Measurements from ENCODE around the gene BRD2.
"Not testable (repeated sequence)": the region's sequence is repeated elsewhere in the genome, so short reads cannot be mapped to it uniquely, and the experiment has no call there.

The BRD2 gene

GRCh38 chr6:32968093-32968866 is at the start of gene BRD2:
Gene BRD2 (plus strand): TSS chr6:32968594. CDS start chr6:32972899, 4,305 bp downstream.
- DNase-seq, result peak; percentile 92 to 96

DNA sequence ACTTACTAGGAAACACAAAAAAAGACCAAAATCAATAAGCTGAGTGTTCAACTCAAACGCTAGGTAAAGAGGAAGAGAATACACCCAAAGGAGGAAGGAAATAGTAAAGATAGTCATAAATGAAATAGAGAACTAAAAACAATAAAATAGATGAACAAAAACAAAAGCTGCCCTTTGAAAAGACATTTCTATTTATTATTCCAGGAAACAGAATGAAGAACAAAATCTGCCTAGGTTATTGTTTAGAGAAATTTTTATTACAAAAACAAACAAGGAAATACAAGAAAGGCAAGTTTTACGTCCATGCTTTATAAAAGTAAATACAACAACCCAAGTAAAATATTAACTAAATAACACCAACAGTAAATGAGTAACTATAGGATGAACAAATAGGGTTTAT is 47.7 kb upstream of the BRD2 start:
- no peak for DNase-seq

GRCh38 chr6:32922083-32922482 is 46.3 kb upstream of the BRD2 start:
- no peak for DNase-seq

GRCh38 chr6:32931211-32931610 is 37.2 kb upstream of the BRD2 start:
- no peak for DNase-seq

DNA sequence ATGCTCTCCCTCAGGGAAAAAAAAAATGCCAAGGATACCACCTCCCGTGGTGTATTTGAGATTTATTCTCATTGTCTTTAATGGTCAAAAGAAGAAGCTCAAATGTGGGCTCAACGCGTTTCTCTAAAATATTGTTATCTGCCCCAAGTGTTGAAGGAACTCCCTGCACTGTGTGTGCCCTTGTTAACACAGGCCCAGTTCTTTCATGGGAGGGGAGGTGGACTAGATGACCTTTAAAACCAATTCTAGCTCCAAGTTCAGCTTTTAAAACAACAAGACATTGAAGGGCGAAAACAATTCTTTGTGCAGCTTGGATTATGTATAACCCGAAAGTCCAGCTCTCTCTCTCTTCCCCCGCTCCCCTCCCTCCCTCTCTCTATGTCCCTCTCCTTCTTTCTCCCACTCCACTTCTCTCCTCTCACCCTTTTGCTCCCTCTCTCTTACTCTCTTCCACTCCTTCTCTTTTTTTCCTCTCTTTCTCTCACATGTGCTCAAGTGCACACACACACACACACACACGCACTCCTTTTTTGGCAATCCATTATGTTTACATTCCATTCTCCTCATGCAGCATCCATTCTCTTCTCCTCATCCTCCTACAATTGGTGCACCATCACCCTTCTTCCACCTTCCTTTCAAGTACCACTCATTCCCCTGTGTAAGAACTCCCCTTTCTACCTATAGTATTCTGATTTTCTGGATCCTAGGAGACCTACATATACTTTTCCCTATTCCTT is 36.1 kb upstream of the BRD2 start:
- no peak for DNase-seq

DNA sequence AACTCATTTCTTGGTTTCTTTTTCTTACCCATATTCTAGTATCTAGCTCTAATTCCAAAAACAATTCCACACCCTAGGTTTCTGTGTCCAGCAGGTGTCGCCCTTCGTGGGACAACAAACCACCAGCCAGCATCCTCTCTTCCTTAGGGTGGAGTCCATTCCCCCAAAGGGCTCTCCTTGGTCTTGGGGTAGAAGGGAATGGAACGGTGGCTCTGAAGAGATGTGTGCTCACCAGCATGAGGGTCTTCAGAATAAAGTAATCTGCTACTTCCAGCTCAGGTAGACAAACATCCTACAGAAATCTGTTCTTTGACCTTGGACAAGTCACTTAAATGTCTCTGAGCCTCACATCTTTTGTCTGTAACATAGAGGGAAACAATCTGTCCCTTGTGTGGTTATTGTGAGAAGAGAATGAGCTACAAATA is 34.7 kb upstream of the BRD2 start:
- DNase-seq, result peak; percentile 64 to 74

GRCh38 chr6:32935551-32936238 is 32.7 kb upstream of the BRD2 start:
- no peak for DNase-seq

DNA sequence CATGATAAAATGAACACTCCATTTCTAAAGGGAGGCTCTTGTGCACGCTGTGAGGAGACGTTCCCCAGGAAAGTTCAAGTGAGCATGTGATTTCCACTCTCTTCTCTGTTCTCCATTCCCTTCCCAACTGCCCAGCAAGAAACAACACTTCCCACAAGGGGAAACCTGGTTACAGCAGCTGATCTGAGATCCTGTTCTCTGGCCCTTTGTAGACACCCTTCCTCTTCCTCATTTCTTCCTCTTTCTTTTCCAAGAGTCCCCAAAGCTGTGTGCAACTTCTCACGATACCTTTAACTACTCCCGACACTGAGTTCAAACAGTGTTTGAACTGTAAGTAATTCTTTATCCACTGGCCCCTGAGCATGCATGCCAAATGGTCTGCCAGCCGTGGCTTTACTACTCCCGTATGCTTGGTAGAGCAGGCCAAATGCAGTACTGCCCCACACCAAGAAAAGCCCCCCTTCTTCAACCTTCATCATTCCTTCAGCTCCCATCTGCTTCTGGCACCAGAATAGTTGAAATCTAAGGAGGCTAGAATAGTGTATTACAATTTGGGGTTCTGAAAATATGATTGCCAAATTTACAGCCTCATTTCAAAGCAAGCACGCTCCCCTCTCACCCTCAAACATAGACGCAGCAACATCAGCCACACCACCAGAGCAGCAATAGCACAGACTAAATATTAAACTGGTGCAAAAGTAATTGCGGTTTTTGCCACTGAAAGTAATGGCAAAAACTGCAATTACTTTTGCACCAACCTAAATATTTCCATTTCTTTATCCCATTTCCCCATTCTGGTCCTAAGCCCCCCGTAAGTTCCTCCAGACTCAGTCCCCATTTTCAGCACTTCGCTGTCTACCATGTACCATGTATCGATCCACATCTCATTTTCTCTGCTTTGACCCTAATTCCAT is 31.9 kb upstream of the BRD2 start:
- no peak for DNase-seq

DNA sequence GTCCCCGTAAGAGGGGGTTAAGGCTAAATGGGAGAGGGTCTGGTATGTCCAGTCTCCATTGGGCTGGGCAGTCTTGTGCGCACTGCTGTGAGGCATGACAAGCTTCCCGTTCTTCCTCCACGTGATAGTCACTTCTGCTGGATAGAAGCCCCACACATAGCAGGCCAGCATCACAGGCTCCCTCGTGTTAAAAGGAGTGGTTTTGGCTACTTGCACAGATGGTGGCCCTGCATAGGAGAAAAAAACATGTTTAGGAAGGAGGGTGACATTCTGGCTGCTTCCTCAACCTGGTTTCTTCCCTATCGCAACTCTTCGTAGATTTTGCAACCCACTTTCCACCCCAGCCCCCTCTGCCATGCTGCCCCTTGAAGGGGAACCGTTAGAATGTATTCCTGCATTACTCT is 31.2 kb upstream of the BRD2 start:
- DNase-seq, result no peak

DNA sequence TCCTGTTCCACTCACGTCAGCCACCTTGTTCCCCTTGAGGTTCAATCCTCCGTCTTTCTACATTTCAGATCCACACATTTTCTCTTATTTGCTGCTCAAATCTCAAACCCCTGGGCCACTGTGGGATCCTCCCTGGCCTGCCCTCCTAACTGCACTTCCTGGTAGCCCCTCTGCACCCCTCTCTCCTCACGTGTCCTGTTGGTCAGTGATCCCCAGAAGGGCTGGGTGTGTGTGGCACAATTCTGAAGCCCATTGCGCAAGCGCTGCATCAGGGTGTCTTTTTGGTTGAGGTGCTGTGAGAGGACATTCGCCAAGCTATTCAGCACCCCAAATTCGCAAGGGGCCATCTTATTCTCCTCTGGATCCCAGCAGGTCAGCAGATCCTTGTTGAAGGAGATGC is 29.9 kb upstream of the BRD2 start:
- DNase-seq, result no peak

DNA sequence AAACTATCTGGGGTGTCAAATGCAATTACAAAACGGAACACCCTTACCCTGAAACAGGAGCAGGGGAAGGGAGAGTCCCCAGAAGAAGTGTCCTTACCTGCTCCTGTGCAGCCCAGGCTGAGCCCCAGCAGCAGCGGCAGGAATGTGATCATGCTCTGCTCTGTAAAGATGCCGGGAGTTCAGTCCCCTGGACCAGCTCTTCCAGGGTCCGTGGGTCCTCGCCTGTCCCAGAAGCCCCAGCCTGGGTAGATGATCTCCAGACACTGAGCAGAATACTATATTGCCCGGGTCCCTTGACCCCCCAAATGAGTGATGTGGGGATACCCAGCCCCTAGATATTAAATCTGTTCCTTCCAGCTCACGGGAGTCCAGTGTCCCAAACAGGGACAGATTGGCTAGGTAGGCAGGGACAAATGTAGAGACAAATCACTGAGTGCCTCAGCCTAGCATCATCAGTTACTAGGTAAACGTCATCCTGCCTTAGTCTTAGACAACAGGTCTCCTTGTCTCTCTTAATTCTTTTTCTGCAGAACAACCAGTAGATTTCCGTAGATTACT is 27.7 kb upstream of the BRD2 start, which contains the start of gene HLA-DMB:
HLA-DMB (minus strand) TSS at position 373 of the 558 bp plus-strand sequence; CDS start at position 152, 221 bp downstream.
- DNase-seq, result peak in 1 of 2 experiments; percentile 41

DNA sequence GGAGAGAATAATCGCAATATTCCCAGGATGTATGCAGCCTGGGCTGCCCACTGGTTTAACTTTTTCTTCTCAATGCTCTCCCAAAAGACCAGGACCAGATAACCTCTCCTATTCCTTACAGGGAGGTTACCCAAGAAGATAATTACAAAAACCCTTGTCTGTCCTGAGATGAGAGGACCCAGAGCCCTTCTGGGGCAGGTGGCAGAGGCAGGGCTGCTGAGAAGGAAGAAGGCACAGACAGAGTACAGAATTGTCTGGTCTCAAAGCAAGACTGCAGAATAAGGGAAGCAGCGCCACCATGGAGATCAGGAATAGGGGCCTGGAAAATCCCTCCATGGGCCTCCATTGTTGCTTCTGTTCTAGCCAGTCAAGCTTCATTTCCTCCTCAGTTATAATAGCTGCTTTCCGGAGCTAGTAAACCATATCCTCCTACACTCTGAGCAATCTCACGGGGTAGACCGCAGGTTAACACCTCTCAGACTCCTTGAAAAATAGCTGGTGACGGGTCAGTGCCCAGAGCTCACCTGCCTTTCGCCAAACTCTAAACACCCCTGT is 27.1 kb upstream of the BRD2 start:
- DNase-seq, result peak; percentile 13 to 48

DNA sequence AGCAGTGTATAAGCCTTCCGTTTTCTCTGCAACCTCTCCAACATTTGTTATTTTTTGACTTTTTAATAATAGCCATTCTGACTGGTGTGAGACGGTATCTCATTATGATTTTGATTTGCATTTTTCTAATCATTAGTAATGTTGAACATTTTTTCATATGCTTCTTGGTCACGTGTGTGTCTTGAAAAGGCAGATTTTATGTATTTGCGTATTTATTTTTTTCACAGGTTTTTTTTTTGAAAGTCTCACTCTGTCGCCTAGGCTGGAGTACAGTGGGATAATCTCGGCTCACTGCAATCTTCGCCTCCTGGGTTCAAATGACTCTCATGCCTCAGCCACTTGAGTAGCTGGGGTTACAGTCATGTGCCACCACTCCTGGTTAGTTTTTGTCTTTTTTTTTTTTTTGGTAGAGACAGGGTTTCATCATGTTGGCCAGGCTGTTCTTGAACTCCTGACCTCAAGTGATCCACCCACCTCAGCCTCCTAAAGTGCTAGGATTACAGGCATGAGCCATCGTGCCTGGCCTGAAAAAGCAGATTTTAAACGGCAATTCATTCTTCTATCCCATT is 25.8 kb upstream of the BRD2 start:
- DNase-seq, result not testable (repeated sequence)

DNA sequence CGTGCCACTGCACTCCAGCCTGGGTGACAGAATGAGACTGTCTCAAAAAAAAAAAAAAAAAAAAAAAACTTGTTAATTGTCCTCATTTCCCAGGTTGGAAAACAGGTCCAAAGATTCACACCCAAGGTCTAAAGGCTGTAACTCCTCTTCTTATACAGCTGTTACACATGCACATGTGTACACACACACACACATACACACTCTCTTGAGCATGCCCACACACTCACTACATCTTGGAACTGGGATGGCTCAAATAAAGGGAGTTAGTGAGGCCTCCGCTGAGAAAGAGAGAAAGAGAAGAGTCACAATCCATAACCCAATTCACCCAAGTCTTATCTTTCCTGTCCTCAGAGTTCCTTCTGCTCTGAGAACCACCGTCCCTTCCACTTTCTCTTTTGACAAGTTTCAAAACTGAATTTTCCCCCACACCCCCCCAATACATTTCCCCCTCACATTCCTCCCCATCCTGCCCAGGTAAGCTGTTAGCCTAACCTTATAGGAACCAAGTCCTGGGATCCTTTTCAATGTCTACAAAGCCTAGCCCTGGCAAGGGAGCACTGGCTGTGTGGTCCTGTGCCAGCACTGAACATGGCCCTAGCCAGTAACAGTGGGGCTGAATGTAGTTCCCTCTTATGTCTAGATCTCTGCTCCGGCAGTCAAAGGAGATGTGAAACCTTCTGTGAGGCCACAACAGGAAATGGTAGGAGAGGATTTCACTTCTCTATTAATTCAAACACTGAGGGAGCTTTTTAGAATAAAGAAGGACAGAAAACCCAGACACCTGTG is 24.3 kb upstream of the BRD2 start:
- peak in 1 of 2 experiments; percentile 21 for DNase-seq

DNA sequence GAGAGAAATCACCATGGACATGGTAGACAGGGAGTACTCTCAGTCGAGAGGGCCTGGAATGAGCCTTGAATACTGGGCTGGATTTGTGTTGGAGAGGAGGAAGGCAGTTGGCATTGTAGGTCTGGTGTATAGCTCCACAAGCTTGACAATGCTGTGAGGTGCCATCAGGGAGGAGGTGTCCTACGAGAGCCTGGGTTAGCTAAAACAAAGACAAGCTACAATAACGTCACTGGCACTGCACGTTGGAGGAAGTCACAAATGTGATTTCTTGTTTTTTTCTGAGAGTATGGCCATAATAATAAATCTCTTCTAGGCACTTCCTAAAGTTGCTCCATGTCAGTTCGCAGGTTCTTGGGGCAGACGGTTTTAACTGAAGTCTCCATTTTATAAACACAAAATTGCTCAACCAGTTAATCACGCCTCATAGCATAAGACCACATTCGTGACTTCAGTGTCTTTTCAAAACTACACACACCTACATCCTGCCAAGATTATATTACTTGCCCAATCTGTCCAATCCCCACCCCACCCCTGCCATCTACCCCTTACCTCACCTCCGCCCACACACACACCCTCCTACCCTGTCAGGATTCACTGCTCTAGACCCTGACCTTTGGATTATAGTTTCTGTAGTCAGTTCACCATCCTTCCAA is 23.2 kb upstream of the BRD2 start:
- DNase-seq, result peak in 1 of 2 experiments; percentile 44

- DNase-seq, result no peak
Measured at GRCh38 chr6:32945953-32946352, 22.4 kb upstream of the BRD2 start.

DNA sequence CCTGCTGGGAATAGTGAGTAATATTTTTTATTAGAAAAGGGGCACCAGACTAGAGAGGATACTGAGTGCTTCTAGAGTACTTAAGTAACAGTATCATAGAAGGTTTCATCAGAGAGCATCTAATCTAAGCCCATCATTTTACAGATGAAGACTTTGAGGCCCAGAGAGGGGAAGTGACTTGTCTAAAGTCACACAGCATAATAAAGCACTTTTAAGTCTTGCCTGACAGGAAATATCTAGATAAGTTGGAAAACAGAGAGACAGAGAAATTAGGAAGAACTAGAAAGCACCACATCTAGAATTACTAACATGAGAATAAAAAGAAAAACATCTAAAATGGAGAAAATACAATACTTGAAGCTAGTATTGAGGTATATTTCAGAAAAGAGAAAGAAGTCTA is 21.5 kb upstream of the BRD2 start:
- no peak for DNase-seq

GRCh38 chr6:32947552-32948465 is 20.6 kb upstream of the BRD2 start:
- DNase-seq, result no peak

- no peak for DNase-seq
Measured at GRCh38 chr6:32949113-32949512, 19.3 kb upstream of the BRD2 start.
